GM10266 (cell line): Measurements from ENCODE around the gene TRAPPC10.
"Not testable (repeated sequence)": the region's sequence is repeated elsewhere in the genome, so short reads cannot be mapped to it uniquely, and the experiment has no call there.

Source experiments
- DNase-seq: peaks from one replicate; pipeline ENCODE4 v3.0.0; 2012; ENCODE audit errors: extremely low spot score
- CTCF ChIP-seq: IDR thresholded peaks from 2 replicates; pipeline ENCODE4 v1.5.1; 2012; ENCODE audit warnings: mild to moderate bottlenecking, low read depth; ENCODE audit not compliant: control insufficient read depth, insufficient read depth; ENCODE audit errors: missing control alignments

The TRAPPC10 gene

GRCh38 chr21:44113702-44114371 lies 101.7 kb downstream of the TRAPPC10 start:
- DNase-seq: not testable (repeated sequence)
- peak; percentile 14 for TF ChIP-seq CTCF

GRCh38 chr21:44122131-44122530 lies 110.0 kb downstream of the TRAPPC10 start:
- not testable (repeated sequence) for DNase-seq

- DNase-seq: not testable (repeated sequence)
Observed at GRCh38 chr21:44127827-44128226, 115.7 kb downstream of the TRAPPC10 start.

- DNase-seq: not testable (repeated sequence)
Observed at GRCh38 chr21:44133715-44134057, 121.6 kb downstream of the TRAPPC10 start.

GRCh38 chr21:44134732-44135131 lies 122.6 kb downstream of the TRAPPC10 start:
- DNase-seq: not testable (repeated sequence)

GRCh38 chr21:44138039-44138438 lies 125.9 kb downstream of the TRAPPC10 start:
- peak; percentile 3 for TF ChIP-seq CTCF
- not testable (repeated sequence) for DNase-seq

GRCh38 chr21:44139787-44140551 lies 127.9 kb downstream of the TRAPPC10 start:
- not testable (repeated sequence) for DNase-seq

- not testable (repeated sequence) for DNase-seq
Observed at GRCh38 chr21:44140552-44140932, 128.4 kb downstream of the TRAPPC10 start.

- DNase-seq: not testable (repeated sequence)
Observed at GRCh38 chr21:44142470-44142869, 130.4 kb downstream of the TRAPPC10 start.

GRCh38 chr21:44143380-44143779 lies 131.3 kb downstream of the TRAPPC10 start:
- DNase-seq: not testable (repeated sequence)

GRCh38 chr21:44143996-44144395 lies 131.9 kb downstream of the TRAPPC10 start:
- not testable (repeated sequence) for DNase-seq

- DNase-seq: not testable (repeated sequence)
Observed at GRCh38 chr21:44144784-44145602, 132.9 kb downstream of the TRAPPC10 start.

GRCh38 chr21:44145616-44146015 lies 133.5 kb downstream of the TRAPPC10 start:
- not testable (repeated sequence) for DNase-seq

- DNase-seq: not testable (repeated sequence)
Observed at GRCh38 chr21:44147108-44147507, 135.0 kb downstream of the TRAPPC10 start.

- DNase-seq: not testable (repeated sequence)
Observed at GRCh38 chr21:44150255-44150654, 138.1 kb downstream of the TRAPPC10 start.

GRCh38 chr21:44153214-44153888 lies 141.2 kb downstream of the TRAPPC10 start:
- DNase-seq: not testable (repeated sequence)

GRCh38 chr21:44153889-44154228 lies 141.8 kb downstream of the TRAPPC10 start:
- DNase-seq: not testable (repeated sequence)

- DNase-seq: not testable (repeated sequence)
Observed at GRCh38 chr21:44154816-44155230, 142.7 kb downstream of the TRAPPC10 start.
